GM18526 (cell line): Measurements from ENCODE around the gene BIN2.

Experiments
- POLR2A ChIP-seq: IDR thresholded peaks from 3 replicates; pipeline ENCODE4 v1.6.1; 2011; ENCODE audit not compliant: insufficient read length; ENCODE audit errors: extremely low read depth

The BIN2 gene

DNA sequence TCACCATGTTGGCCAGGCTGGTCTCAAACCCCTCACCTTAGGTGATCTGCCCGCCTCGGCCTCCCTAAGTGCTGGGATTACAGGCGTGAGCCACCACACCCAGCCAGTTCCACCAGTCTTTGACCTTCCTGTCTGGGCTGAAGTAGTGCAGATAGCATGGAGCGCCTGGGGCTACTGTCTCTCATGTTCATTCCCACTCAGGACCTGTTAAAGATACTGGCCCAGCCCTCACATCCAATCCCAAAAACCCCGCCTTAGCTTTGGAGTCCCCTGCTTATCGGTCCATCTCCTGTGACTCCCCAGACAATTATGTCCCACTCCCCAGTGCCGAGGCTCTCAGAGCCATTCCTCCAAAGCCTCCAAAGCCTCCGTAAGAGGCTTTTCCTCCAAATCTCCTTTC lies 34.5 kb upstream of the BIN2 start:
- TF ChIP-seq POLR2A, result no peak

DNA sequence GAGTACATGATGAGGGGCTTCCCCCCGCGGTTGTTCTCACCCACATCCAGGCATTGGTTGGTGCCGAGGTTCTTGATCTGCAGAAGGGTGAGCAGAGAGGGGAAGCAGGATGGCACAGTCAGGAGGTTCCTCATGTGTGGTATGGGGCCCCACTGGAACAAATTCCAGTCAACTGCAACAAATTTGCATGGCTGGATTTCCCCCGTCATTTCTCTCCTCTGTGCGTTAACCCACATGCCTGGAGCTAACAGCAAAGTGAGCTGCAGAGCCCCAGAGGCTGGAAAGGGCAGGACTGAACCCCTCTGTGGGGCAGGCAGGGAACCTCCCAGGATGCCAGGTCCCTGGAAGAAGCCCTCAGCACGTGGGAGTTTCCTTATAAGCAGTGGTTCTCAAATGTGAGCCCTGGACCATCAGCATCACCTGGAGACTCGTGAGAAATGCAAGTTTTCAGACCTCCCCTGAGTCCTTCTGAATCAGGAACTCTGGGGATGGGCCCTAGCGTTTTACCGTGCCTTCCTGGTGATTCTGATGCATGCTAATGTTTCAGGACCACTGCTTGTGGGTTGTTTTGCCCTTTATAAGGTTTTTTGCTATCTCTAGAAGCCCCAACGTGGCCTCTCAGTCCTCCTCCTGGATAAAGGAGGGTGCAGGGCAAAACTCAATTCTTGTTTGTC lies 33.5 kb upstream of the BIN2 start:
- no peak for TF ChIP-seq POLR2A

DNA sequence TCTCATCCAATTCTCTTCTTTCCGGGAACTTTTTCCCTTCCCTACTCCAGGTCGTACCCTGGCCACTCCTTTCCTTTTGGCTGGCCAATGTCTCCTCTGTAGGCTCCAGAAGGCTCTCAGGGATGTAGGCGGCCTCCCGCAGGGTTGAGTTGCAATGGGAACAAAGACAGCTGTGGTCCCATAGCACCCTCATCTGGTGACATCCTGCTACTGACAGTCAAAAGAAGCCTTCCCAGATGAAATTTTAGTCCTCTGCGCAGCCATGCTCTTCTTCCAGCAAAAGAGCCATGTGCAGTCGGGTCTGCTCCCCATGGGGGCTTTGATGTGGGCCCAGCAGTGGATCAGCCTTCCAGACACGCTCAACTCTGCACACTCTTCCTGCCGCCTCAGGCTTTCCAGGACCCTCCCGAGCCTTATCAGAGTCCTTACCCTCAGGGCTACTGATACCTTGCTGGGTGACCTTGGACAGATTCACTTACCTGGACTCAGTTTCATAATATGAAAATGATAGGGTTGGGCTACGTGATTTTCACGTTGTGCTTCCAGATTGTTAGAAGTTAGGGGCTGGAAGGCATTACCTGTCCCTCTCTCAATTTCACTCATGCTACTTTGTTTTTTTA lies 28.0 kb upstream of the BIN2 start:
- no peak for TF ChIP-seq POLR2A

DNA sequence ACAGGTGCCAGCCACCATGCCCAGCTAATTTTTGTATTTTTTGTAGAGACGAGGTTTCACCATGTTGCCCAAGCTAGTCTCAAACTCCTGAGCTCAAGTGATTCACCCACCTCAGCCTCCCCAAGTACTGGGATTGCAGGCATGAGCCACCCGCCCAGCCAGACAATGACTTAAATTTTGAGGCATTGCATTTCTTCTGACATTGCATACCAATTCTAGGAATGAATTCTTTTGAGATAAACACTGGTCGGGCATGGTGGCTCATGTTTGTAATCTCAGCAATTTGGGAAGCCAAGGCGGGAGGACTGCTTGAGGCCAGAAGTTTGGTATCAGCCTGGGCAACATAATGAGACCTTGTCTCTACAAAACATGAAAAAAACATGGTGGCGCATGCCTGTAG lies 25.1 kb upstream of the BIN2 start:
- no peak for TF ChIP-seq POLR2A

DNA sequence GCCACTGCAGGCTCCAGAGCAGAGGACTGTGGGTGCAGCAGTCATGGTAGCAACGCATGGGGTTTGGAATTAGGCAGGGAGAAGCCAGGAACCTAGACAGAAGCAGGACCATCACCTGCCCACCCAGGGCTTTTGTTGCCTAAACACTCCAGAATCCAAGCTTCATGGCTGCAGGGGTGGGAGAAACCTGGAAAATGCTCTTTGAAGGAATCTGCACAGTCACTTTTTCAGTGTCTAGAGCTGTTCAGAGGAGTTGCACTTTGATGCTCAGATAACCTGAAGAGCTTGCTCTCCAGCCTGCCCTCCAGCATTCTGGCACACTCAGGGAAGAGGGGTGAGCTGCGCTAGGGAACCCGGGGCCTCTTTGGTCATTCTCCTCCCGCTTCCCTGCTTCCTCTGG lies 24.1 kb upstream of the BIN2 start:
- TF ChIP-seq POLR2A, result no peak

DNA sequence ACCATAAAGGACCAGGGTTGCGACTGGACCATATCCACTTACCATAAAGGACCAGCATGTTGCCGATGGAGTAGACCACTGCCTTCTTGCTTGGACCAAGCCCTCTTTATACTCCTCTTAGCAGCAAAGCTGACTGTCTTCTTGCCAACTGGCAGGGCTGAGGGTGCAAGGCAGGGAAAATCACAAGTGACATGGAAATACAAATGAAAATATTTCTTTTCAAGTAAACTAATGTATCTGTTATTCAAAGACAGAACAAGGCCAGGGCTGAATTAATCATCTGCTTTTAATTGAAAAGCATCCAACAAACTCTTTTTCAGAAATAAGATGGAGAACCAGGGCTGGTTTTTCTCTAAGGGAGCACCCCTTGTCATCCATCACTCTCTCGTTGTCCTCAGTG lies 22.6 kb upstream of the BIN2 start, which contains the start of gene CELA1:
Gene CELA1, minus strand, starts transcription at position 99 of the 400 bp plus-strand sequence. Its CDS starts 41 bp downstream, at position 58.
- TF ChIP-seq POLR2A, result no peak

DNA sequence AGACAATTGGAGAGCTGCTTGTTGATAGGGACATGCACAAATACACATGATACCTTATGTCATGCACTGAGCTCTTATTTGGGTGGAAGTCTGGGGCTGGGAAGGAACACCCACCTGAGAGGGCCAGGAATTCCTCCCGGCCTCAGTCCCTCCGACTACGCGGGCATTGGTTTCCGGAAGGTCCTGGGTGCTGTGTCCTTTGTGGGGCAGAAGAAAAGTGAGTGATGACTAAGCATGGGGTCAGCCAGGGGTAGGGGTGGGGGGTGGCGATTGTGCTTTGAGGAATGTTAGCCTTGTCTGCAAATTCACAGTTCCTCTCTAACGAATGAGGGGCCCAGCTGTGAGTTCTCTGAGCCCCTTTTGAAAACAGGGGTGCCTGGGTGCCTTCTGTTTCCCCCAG lies 21.7 kb upstream of the BIN2 start:
- no peak for TF ChIP-seq POLR2A

DNA sequence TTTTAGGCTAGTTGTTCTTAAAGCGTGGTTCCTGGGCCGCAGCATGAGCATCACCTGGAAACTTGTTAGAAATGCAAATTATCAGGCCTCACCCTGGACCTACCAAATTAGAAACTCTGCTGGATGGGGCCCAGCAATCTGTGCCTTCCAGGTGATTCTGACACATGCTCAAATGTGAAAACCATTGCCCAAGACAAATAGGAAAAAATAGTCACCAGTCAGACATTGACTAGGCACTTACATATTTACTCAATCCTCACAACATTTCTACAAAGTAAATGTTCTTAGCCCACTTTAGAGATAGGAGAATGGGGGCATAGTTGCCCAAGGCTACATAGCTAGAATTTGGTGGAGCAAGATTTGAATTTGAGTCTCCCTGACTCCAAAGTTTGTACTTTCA lies 19.2 kb upstream of the BIN2 start:
- no peak for TF ChIP-seq POLR2A

DNA sequence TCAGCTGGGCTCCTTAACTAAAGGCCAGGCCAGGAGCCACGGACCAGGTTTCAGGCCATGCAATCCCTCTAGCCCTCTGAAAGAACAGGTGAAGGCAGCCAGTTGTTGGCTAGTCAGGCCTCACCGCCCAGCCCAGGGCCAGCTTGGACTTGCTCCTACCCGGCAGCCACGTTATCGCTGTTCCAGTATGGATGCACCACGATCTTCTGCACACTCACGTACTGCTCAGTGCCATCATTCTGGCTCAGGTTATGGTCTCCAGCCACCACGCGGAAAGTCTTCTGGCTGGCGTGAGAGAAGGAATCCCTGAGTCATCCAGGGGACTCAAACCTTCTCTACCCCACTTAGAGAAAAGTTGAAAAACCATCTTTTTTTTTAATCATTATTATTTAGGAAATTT lies 18.4 kb upstream of the BIN2 start:
- TF ChIP-seq POLR2A, result no peak

DNA sequence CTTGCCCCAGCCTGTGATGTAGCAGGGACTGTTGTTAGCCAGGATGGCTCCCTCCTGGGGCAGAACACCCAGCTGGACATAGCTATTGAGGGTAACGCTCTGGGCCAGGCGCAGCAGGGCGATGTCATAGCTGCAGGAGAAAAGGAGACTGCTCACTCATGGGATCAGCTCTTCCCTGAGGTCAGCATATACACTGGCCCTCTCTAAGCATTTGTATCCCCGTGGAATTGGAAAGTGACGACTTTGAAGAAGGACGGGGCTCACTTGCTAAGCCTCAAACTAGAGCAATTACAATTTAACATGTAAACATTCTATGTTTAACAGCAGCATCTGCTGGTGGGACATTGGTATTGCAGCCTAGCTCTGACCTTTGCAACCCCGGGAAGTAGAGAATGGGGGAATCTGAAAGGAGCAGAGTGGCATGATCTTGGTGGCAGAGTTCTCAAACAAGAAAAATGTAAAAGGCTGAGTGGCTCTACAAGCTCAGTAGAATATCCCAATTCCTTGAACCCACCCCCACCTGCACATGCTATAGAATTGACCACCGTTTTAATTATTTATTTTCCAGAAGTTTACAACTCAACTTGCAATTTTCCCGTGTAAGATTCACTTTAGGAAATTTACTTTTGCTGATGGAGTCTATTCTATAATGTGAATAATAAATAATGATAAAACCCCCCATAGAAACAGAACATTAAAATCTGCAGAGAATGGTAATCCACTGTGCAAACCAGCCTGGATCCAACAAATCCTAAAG lies 17.5 kb upstream of the BIN2 start:
- TF ChIP-seq POLR2A, result no peak

DNA sequence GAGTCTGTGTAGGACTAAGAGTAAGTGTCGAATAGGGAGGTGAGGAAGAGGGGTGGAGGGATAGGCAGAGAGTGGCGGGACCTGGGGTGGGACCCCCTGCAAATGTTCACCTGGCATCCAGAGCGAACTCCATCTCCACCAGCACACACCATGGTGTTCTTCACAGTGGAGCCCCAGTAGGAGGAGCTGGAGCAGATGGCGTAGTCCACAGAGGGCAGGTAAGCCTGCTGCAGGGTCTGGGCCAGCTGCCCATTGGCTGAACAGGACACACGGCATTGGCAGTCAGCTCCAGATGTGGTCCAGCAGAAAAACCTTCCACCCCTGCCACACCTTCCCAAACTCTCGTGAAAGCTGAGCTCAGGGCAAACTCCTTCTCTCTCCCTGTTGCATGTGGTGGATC lies 15.8 kb upstream of the BIN2 start:
- TF ChIP-seq POLR2A, result no peak

DNA sequence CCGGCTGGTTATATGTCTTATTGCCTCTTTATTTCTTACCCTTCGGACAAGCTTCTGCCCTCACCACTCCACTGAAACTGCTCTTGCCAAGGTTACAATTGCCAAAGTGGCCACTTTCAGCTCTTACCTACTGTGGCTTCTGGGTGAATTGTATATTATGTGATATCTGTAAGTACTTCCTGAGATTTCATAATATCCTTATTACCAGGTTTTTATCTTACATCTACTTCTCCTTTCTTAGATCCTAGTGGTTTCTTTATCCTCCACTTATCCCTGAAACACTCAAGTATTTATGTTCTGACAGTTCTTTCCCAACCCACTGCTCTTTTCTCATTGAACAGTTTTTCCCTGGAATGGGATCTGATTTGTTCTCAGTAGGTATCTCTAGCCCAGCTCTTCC lies 12.0 kb upstream of the BIN2 start:
- TF ChIP-seq POLR2A, result no peak

DNA sequence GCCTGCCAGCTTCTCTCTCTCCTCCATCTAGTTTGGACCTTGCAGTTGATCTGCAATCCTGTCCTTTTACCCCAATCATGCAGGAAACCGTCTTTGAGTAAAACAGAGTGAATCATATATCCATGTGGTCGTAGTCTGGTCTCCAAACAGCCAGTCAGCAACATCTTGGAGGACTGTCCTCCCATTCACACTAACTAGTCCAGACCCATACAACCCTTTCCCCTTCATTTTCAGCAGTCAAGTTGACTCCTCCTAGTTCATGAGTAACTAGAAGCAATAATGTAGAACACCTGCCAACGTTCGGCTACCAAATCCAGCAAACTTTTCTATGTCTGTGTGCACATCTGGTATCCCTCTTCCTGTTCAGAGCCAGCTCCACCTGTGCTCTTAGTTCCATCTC lies 10.8 kb upstream of the BIN2 start:
- TF ChIP-seq POLR2A, result no peak

DNA sequence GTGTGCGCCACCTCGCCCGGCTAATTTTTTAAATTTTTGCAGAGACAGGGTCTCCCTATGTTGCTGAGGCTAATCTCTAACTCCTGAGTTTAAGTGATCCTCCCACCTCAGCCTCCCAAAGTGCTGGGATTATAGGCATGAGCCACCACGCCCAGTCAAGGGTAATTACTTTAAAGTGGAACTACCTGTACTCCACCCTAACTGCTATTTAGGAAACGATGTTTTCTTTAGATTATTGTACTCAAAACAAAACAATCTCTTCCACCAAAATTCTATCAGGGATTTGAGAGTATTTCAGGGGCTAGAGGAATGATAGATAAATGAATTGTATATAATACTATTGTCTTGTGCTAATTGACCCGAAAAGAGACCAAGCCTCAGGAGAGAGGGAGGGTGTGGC lies 9.6 kb upstream of the BIN2 start:
- no peak for TF ChIP-seq POLR2A

DNA sequence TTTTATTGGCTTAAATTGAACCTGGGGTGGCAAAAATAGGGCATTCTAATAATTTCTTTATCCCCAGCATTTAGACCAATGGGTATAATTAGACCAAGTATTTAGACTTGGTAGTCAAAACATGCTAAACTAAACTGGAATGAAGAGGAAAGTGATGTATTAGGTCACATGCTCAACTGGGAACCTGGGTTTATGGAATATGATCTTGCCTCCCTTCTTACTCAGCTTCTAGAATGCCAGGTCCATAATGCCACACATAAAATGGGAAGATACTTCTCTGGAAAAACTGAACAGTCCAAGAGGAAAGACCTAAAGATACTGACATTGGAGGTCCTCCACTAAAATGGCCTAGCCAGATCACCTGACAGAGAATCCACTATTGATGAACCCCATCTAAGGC lies 6.2 kb upstream of the BIN2 start:
- no peak for TF ChIP-seq POLR2A

DNA sequence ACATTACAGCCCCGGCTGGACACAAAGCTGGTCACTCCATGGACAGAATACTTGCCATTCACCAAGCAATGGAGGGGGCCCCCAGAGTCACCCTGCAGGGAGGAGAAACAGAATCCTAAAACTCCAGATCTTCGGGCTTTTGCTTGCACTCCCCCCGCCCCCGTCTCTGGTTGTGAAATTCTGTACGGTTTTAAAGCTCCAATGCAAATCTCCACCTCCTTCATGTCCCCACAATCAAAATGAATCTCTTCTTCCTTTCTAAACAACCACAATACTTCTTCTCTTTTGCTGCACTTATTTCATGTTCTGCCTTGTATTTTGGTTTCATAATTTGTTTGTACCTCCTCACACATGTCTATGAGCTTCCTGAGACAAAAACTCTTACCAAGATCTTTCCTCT lies 5.8 kb upstream of the BIN2 start:
- TF ChIP-seq POLR2A, result no peak

DNA sequence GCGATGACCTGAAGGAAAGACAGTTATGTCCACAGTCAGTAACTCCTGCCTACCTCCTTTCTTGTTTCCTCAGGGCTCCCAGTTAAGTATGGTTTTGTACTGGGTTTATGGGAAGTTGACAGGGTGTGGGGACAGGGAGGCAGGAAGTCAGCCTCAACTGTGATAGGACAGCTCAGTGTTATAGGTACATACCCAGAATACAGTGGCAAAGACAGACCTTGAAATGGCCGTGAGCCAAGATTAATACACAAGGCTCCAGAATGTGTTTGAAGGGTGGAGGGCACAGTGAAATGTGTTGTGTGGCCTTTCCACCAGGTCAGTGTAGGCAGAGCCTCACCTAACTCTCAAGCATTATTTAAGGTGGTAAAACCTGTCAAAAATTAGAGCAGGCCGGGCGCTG lies 4.6 kb upstream of the BIN2 start:
- TF ChIP-seq POLR2A, result no peak
